ENCODE results near the gene GYPE.
"Not testable (repeated sequence)": the region's sequence is repeated elsewhere in the genome, so short reads cannot be mapped to it uniquely, and the experiment has no call there.

The GYPE gene

DNA sequence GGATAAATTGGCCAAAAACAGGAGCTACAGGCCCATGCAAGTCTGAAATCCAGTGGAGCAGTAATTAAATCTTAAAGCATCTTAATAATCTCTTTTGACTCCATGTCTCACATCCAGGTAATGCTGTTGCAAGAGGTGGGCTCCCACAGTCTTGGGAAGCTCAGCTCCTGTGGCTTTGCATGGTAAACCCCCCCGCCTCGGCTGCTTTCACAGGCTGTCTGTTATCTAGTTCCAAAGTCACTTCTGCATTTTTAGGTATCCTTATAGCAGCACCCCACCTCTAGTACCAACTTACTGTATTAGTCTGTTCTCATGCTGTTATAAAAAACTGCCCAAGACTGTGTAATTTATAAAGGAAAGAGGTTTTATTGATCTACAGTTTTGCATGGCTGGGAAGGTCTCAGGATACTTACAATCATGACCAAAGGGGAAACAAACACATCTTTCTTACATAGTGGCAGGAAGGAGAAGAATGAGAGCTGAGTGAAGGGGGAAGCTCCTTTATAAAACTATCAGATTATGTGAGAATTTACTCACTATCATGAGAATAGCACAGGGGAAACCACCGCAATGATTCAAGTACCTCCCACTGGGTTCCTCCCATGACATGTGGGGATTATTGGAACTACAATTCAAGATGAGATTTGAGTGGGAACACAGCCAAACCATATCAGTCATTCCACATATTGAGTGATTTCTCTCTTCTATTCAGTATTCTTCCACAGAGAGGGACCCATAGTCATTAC lies 34.7 kb downstream of the GYPE start:
- not testable (repeated sequence) for DNase-seq (ENCODE audit: low read depth in 2 of 2)

DNA sequence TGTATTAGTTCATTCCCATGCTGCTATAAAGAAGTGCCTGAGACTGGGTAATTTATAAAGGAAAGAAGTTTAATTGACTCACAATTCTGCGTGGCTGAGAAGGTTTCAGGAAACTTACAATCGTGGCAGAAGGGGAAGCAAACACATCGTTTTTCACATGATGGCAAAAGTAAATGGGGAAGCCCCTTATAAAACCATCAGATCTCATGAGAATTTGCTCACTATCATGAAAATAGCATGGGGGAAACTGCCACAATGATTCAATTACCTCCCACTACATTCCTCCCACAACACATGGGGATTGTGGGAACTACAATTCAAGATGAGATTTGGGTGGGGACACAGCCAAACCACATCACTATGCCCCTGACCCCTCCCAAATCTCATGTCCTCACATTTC lies 35.4 kb downstream of the GYPE start:
- DNase-seq (ENCODE audit: low read depth in 2 of 2): not testable (repeated sequence)

DNA sequence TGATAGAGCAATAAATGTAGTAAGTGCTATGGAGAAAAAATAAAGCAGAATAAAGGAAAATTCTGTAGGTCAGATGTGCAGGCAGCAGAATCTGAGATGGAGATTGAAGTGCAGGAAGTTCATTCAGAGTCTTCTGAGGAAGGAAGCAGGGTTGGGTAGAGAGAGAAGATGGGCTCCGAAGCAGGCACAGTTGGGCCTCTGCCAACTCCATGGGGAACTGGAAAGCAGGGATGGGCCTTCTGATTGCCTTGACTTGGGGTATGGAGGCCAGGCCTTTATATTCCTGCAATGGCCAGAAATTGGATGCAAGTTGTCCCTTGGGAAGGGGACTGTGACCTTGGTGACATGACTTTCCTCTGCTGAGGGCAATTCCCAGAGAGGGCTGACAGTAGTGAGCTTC lies 42.6 kb downstream of the GYPE start:
- not testable (repeated sequence) for DNase-seq (ENCODE audit: low read depth in 2 of 2)

DNA sequence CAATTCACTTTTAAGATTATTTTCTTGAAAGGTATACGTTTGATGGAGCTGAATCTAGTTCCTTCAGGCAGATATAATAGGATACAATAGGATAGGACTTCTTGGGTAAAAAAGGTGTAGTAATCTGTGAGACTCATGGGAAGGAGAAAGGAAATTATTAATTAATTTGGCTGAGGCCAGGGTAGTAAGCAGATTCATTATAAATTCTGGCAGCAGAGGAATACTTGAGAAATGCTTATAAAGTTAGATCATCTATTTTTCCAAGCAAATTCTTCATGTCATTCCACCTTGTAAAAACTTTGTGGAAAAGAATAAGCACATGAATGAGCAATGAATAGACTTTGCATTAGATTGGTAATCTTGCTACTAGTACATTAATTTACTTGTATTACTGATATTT lies 46.9 kb downstream of the GYPE start:
- DNase-seq (ENCODE audit: low read depth in 2 of 2): no peak

DNA sequence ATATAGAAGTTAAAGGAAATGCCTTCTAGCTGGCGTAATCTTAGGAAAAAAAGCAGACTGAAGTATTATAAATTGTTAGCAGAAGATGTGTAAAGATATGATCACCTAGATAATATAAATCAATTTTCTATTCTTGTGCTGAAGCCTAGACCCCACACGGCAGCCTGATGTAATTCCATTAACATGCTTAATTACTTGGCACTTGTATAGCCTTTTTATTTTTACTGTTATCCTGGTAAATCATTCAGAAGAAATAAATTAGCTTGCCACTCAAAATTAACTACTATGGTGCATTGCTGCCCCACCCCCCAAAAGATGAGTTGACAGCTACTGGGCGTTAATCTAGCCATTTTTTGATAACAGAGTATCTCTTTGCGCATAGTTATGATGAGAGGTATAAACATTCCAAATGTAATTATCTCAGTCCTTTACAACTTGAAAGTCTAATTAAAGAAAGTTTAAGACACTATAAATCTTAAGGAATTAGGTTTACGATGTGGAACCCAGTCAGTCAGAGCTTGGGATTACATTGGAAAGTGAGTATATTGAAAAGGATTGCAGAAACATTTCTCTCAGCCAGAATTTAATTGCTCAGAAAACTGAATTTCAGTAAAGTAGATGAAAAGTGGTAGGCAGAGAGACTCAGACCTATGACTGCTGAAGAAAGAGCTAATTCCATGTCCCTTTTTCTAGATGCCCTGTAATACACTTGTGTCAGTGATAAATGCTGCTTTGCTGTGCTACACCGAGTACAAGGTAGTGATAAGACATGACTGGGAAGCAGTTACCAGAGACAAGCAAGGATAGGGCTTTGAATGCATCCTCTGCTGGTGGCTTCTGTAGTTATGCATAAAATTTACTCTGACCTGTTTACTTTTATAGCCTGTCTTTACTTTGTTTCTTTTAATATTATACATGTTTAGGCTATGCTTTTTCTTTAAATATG lies 47.7 kb downstream of the GYPE start:
- DNase-seq (ENCODE audit: low read depth in 2 of 2): not testable (repeated sequence)

DNA sequence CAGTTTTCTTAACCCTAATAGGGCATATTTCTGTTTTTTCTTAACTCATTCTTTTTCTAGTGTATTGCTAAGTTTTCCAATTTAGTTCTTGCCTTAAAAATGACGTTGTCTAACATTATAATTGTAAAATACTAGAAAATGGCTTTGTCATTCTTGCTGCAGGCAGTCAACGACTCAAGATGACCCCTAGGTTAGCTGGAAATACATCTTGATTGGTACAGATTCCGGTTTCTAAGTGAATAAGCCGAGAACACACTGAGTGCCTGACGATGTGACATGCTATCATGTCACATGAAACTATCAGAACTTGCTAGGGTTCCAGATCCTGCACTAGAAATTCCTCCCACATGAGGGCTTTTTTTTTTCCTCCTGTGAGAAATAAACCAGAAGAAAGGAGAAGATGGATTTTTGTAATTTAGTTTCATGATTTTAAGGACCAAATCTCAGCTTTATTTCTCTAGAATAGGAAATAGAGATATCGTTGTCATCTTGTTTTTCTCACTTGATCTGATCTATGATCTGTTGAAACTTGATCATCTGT lies 49.3 kb downstream of the GYPE start:
- DNase-seq (ENCODE audit: low read depth in 2 of 2): not testable (repeated sequence)

DNA sequence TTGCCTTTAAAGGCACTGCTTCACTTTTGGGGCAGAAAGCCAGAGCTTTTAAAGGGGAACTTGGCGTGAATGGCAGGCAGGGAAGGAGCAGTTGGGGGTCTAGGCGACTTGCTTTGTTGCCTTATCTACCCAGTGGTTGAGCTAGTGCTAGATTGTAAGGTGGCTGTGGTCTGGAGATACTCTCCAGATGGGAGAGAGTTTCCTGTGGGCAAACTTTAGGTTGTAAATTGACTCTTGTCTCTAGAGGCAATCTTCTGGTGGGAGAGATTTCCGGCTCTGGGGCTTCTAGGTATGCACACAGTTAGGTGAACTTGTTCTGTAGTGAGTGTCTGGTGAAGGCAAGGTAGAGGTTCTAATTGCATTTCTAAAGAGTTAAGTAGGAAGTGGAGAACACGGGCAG lies 50.7 kb downstream of the GYPE start:
- not testable (repeated sequence) for DNase-seq (ENCODE audit: low read depth in 2 of 2)

DNA sequence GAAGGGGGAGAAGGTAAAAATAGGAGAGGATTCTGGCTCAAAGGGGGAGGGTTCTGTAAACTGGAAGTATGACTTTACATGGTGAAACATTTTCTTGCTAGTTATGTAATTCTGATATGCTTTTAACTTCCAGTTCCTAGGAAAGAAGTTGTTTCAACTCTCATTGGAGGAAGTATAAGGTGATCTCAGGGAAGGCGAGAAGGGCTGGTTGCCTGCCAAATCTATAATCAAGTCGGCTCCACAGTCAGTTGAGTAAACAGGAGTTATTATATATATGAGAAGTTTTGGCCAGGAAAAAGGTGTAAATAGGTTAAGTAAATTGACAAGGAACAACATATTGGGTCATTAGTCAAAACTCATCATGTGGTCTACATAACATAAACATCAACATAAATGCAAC lies 56.1 kb downstream of the GYPE start:
- not testable (repeated sequence) for DNase-seq (ENCODE audit: low read depth in 2 of 2)

DNA sequence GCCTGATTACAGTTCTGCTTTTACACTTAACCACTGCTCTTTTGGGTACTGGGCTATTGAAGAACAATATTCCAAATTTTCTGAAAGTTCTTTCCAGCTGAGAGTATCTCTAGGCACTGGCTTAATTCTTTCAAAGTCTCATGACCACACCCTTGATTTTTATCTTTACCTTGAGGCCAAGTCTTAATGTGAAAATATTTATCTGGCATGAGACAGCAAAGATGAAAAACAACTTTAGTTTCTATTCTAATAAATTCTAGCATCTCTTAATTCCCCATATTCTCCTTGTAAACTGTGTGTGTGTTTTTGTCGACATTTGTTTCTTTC lies 61.9 kb downstream of the GYPE start:
- not testable (repeated sequence) for DNase-seq (ENCODE audit: low read depth in 2 of 2)

DNA sequence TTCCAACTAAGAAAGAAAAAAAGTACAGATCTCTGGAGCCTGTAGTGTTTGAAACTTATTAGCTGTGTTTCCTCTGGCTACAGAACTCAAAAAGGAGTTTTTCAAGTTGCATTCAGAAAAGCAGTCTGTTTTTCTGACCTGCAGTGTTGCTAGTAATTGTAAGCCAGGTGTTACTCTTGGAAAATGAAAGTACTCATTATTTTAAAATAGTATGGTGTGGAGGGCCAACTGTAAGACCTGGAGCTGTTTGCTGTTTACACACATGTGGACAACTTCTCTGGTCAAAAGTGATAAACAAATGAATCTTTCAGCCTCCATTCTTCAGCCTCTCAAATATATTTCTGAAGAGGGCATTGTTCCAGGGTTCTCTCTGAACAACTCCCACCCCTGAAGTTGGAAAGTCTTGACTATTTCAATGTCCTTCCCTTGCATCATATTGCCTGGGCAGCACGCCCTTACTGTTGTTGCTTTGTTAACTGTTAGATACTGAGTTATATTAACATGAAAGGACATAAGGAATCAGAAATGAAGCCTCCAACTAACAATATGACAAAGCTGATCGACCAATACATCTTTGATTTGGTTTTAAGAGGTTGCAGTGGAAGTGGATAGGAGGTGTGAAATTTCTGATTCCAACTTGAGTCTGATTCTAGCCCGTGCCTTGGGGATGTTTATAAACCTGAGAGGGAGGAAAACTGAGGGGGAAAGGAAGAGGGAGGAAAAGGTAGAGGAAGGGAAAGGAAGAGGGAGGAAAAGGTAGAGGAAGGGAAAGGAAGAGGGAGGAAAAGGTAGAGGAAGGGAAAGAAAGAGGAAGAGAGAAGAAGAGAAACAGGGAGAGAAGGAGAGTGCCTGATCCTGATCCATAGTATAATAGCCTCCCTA lies 62.5 kb downstream of the GYPE start:
- not testable (repeated sequence) for DNase-seq (ENCODE audit: low read depth in 2 of 2)

DNA sequence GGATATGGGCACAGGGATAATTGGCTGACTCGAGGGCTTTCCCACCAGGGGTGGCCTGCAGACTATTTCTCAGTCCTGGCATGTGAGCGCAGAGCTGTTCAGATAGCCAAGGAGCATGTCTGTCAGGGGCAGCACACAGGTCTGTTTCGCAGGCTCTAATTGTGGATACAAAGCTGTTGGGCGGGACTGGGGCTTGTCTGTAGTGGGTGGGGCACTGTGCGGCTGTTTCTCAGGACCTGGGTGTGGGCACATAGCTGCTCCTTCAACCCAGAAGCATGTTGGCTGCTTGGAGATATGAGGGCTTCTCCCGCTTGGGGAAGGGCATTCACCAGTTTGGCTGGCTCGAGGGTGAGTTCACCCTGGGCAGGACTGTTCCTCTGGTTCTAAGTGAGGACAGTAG lies 65.9 kb downstream of the GYPE start:
- not testable (repeated sequence) for DNase-seq (ENCODE audit: low read depth in 2 of 2)

DNA sequence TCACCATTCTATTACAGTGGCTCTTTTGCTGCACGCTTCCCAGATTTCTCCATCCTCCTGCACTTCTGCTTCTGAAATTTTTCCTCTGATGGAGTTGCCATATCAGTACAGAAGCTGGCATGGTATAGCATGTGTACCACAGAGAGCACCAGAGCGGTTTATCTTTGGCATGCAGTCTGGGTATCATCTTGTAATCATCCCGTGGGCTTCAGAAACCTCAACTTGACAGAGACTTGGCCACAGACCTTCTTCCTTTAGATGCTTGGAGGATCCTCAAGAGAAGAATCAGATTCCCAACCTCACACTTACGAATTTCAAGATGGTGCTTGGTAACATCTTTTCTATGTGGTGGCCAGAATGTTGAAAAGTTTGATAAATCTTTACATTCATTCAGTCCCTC lies 71.2 kb downstream of the GYPE start:
- DNase-seq (ENCODE audit: low read depth in 2 of 2): not testable (repeated sequence)

DNA sequence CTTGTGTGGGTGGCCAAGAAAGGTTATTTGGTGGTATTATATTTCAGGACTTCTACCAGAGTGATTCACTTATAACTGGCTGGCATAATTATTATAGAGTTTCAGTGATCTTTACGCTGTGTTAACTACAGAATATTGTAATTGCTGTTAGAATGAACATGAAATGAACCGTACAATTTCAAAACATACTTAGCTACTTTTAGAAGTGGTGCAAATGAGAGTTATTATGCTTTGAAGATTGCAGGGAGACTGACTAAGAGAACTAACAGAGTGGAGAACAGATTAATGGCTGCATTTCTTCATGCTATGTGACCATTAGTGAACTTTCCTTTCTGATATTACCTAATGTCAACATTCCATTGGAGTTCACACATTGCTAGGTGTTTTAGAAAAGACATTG lies 71.7 kb downstream of the GYPE start:
- DNase-seq (ENCODE audit: low read depth in 2 of 2): not testable (repeated sequence)

DNA sequence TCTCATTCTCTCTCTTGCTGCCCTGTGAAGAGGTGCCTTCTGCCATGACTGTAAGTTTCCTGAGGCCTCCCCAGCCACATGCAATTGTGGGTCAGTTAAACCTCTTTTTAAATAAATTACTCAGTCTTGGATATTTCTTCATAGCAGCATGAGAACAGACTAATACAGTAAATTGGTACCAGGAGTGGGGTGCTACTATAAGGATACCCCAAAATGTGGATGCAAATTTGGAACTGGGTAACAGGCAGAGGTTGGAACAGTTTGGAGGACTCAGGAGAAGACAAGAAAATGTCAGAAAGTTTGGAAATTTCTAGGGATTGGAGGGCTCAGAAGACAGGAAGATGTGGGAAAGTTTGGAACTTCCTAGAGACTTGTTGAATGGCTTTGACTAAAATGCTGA lies 74.8 kb downstream of the GYPE start:
- DNase-seq (ENCODE audit: low read depth in 2 of 2): not testable (repeated sequence)

DNA sequence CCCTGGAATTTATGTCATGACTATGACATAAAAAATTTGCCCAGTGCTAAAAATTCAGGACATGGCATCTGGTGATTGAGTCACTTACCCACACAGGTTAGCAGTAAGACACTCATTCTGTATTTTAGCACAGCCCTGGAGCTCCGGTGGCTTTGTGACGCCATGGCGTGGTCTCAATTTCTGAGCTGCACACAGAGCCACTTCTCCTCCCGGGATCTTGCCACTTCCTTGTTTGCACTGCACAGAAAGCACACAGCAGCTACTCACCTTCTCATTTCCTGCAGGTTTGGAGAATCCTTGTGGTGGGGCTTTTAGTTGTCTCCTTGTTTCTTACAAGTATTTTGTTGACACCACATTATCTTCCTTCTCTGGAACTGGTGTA lies 76.1 kb downstream of the GYPE start:
- not testable (repeated sequence) for DNase-seq (ENCODE audit: low read depth in 2 of 2)

All from stimulated activated CD8-positive, alpha-beta memory T cell treated with anti-CD3 and anti-CD28 coated beads, Interleukin-15, amount 100 ng/mL, for 4 hours (primary cell).